Endometrium (tissue), 2 donors: Measurements from ENCODE around the gene MRPL57.
A peak's percentile ranks its signal among the peaks of the same experiment; 100 is the strongest.
"Not testable (repeated sequence)": the region's sequence is repeated elsewhere in the genome, so short reads cannot be mapped to it uniquely, and the experiment has no call there.

Source experiments
- FAIRE-seq: peaks from 2 replicates; lab custom pipeline; 2012; peaks lifted over from hg19 to GRCh38; lab: Jason Lieb, UNC
- donor health status: control.
- donor health status: control.

Gene MRPL57

DNA sequence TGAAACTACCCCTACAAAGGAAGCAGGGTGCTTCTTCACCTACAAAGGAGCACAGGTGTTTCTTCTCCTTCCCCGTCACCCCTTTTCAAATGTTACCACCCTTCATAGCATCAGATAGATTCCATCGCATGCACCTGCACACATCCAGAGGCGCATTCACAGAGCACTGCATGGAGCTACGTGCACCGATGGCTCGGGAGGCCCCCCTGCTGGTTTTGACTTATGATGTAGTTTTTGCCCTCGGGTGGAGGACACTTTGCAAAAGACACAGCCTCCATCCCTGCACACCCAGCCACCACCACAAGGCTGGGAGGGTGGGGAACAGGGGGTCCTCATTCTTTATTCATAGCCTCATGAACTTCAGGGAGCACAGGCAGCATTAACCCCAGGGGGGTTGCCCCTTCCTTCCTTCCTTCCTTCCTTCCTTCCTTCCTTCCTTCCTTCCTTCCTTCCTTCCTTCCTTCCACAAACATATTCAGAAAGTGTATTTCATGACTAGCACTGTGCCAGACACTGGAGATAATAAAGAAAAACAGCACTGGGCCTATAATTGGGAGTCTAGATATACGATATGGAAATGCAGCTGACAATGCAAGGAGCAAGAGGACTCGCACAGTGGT lies 21.3 kb downstream of the MRPL57 start:
- FAIRE-seq = not testable (repeated sequence)

GRCh38 chr13:21198391-21198790 lies 21.9 kb downstream of the MRPL57 start:
- not testable (repeated sequence) for FAIRE-seq

- FAIRE-seq = not testable (repeated sequence)
Observed at GRCh38 chr13:21201456-21202190, 25.2 kb downstream of the MRPL57 start.

DNA sequence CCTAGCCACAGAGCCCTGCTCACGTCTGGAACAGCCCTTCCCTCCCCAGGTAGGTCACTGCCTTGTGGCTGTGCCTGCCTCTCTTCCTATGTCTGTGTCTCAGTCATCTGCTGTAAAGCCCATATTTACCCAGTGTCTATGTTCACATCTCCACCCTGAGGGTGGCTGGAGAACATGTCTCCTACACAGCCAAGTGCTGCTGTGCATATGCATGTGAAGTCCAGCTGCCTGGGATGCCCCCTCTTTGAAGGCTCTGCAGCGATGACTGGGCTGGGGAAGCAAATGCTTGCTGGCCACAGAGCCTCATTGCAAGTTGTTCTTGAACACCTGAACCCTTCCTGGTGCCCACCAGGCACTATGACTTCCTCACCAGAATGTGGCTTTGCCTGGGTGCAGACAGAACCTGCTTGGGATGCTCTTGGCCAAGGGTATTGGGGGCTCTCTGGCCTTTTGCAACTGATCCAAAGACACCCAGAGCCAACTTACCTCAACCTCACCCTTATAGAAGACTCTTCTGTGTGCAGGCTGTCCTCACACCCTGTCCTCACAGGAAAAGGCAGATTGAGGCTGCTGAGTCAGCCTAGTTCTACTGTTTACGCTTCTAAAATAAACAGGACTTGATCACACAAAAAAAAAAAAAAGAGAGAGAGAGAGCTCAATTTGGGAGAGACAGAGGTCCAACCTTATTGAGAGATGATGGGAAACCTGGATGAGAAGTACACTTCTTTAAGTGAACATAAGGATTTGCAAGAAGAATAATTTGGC lies 26.5 kb downstream of the MRPL57 start:
- FAIRE-seq = no peak

DNA sequence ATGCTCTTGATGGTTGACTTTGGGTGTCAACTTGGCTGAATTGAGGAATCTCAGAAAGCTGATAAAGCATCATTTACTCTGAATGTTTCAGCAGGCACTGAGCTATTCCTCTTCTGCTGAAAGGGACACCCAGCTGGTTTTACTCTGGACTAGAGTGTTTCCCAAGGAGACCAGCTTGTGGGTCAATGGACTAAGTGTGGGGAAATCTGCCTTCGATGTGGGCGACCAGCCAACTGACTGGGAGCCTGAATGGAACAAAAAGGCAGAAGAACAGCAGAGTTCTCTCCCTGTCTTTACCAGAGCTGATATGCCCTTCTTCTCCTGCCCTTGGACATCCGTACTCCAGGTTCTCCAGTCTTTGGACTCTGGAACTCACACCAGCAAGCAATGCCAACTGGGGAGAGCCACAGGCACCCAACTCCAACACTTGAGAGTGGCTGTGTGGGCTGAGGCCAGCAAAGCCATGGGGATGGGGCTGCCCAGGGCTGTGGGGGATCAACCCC lies 32.2 kb downstream of the MRPL57 start:
- FAIRE-seq = no peak

GRCh38 chr13:21212138-21212775 lies 35.8 kb downstream of the MRPL57 start:
- no peak for FAIRE-seq

- not testable (repeated sequence) for FAIRE-seq
Observed at GRCh38 chr13:21215419-21215818, 39.0 kb downstream of the MRPL57 start.

DNA sequence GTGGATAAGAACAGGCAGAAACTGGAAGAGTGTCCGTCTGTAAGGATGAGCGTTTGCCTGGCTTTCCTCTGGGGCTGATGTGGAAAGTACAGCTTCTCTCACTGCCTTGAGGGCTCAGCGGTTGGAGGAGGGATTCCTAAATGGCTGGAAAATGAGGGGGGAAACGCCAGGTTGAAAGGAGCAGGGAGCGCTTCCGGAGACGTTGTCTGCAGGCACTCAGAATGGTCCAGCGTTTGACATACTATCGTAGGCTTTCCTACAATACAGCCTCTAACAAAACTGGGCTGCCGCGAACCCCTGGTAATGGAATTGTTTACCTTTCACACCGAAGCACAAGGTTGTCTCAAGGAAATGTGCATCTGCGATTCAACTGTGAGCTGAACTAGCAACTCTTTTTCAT lies 39.9 kb downstream of the MRPL57 start:
- no peak for FAIRE-seq

DNA sequence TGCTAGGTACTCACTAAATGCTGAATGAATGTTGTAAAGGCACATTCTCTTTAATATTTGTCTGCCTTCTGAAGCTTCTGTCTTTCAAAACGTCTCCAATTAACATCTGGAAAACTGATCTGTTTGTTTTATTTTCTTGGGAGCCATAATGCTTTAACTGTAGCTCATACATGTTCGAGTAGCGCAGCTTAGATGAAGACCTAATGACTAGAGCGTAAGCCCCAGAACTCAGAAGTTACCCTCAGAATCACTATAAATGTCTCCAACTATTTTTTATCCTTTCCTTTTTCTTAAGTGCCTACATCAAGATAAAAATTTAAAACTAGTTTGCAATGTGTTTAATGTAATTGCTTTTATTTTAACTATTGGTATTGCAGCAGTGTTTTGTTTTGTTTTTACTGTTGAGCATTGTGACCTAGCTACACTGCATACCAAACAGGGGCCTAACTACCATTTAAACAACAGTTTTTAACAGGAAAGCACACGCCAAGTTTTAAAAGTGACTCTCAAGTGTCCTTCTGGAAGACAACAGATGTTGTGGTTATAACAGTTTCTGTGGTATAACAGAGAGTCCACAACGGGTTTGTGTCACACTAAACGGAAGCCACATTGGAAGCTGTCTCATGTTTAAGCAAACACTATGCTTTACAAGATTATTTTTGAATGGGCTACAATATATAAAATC lies 42.0 kb downstream of the MRPL57 start:
- FAIRE-seq = peak; percentile 87

- no peak for FAIRE-seq
Observed at GRCh38 chr13:21219036-21219381, 42.6 kb downstream of the MRPL57 start.

DNA sequence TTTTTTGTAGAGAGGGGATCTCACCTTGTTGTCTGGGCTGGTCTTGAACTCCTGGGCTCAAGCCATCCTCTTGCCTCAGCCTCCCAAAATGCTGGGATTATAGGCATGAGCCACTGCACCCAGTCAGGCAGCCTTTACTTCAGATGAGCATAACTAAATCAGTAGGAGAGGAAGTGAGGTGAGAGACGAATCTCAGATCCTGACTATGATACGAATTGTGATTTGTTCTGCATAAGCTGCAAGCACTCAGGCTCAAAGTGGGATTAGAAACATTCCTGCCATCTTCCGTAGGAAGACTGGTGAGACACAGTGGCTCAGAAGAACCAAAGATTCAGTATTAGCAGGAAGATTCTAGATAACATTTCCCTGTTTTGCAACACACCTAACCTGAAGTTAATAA lies 43.3 kb downstream of the MRPL57 start:
- not testable (repeated sequence) for FAIRE-seq

- no peak for FAIRE-seq
Observed at GRCh38 chr13:21221268-21221667, 44.8 kb downstream of the MRPL57 start.

GRCh38 chr13:21225082-21225481 lies 48.6 kb downstream of the MRPL57 start:
- FAIRE-seq = no peak

DNA sequence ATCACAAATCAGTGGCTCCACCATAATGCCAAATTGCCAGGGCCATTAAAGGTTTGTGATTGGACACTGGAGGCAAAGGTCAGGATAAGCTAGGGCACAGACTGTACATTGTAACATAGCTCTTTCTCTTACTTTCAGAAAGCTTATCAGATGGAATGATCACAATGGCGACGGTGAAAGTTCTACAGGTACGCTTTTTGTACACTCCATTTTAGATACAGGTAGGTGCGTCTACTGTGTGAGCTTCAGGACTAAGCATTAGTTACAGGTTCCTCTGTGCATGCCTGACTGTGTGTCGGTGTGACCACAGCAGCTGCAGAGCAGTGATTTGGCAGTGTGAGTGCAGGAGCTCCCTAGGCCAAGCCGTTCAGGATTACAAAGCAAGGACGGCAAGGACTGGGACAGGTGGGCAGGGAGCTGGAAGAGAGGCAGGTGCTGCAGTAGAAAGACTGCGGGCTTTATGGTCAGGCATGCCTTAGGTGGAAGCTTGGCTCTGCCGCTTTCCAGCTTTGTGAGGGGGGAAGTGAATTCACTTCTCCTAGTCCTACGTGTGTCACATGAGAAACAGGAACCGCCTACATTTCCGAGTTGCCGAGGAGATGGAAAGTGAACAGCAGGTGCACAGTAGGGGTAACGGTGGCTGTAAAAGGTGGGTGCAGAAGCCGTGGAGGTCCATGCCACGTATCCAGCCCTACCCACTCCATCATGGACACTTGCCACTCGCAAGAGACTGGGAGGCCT lies 49.6 kb downstream of the MRPL57 start:
- no peak for FAIRE-seq

DNA sequence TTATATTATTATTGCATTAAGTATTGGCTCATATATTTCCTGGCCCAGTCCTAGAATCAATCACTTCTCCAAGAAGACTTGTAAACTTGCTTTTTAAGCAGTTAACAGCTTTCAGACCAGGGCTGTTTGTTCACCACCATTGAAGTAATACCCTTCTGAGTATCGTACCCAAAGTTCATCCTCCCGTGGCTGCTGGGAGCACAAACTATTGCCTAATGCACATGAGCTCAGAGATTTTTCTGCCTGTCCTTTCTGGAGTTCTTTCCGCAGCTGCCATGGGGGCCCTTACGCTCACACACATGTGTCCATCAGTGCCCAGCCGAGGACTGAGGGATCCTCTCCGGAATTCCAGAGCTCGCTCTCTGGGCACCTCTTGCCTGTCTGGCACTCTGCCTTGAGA lies 51.5 kb downstream of the MRPL57 start:
- no peak for FAIRE-seq
